GM12892 (cell line): Measurements from ENCODE around the gene TAC4.

Source experiments
- POLR2A ChIP-seq: IDR thresholded peaks from 2 replicates; pipeline ENCODE4 v1.6.1; 2011; ENCODE audit warnings: low read depth, low read length, control low read depth
- POLR2AphosphoS5 ChIP-seq: IDR thresholded peaks from 2 replicates; pipeline ENCODE4 v1.6.1; 2011; ENCODE audit warnings: low read depth, low read length, control low read depth
- TAF1 ChIP-seq: IDR thresholded peaks from 2 replicates; pipeline ENCODE4 v1.6.1; 2011; ENCODE audit warnings: low read depth, mild to moderate bottlenecking, control low read depth, low read length, borderline replicate concordance

DNA sequence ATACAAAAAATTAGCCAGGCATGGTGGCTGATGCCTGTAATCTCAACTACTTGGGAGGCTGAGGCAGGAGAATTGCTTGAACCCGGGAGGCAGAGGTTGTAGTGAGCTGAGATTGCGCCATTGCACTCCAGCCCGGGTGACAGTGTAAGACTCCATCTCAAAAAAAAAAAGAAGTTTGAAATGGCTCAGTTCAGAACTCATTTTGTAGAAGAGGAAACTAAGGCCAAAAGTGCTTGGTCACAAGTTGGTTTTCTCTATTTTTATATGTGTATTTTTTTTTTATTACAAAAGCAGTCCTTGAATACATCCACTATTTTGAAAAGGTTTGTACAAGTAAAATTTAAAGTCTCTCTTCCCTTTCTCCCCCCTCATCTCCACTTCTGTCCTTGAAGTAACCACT lies 5.5 kb downstream of the TAC4 start:
- TF ChIP-seq POLR2A (no peak), TAF1 (no peak), POLR2AphosphoS5 (no peak)
